CD4-positive, alpha-beta T cell (primary cell): ENCODE results near the gene LGR4. TPM values are rescaled to one million over a fixed set of nuclear protein-coding genes. Genes with fewer than 3 reads are reported as not detected.

Experiments used
- ATAC-seq: fragments of 200-7000 bp; cut with Tn5 transposase; one replicate; pipeline ENCODE4 v1.10.0; 2022; ENCODE audit warnings: mild to moderate bottlenecking; ENCODE audit not compliant: poor library complexity
- CTCF ChIA-PET: fragments of 350-600 bp; sonication (Branson Sonifier 250); formaldehyde crosslinking; loops from one replicate; lab custom pipeline; 2021; ENCODE audit warnings: antibody characterized with exemption, inconsistent platforms; lab: Charles Lee
- POLR2A ChIA-PET: fragments of 350-600 bp; sonication (Branson Sonifier 250); formaldehyde crosslinking; loops from one replicate; lab custom pipeline; 2021; ENCODE audit warnings: antibody characterized with exemption, inconsistent platforms; lab: Charles Lee
- DNase-seq, 14 experiments: peaks; one replicate each; pipeline ENCODE4 v3.0.0-alpha.2; 2013 to 2020; ENCODE audit warnings: mixed read lengths in 2 of 14
- H3K27ac ChIP-seq, 2 donors: one replicate each; pipeline versions ENCODE4 v1.5.1 to v1.7.0; 2013; ENCODE audit warnings: low read length in 2 of 2, low read depth in 1 of 2, mild to moderate bottlenecking in 1 of 2
- H3K27me3 ChIP-seq, 2 experiments: 1 replicate in 1 of 2; 2 replicates in 1 of 2; pipeline versions ENCODE4 v1.6.1 to v1.7.0; 2013; ENCODE audit warnings: low read length in 2 of 2, control low read depth in 1 of 2, mild to moderate bottlenecking in 1 of 2, moderate library complexity in 1 of 2; ENCODE audit not compliant: insufficient read depth in 2 of 2, control insufficient read depth in 1 of 2
- H3K36me3 ChIP-seq: one replicate; pipeline ENCODE4 v1.6.1; 2013; ENCODE audit warnings: low read length, control low read depth; ENCODE audit not compliant: insufficient read depth
- H3K4me1 ChIP-seq: one replicate; pipeline ENCODE4 v1.6.1; 2013; ENCODE audit warnings: low read length, control low read depth; ENCODE audit not compliant: insufficient read depth
- H3K4me3 ChIP-seq: one replicate; pipeline ENCODE4 v1.5.1; 2013; ENCODE audit warnings: mild to moderate bottlenecking, low read length, moderate library complexity
- H3K9me3 ChIP-seq, 2 experiments: 1 replicate in 1 of 2; 2 replicates in 1 of 2; pipeline versions ENCODE4 v1.6.1 to v1.7.0; 2013; ENCODE audit warnings: low read length in 2 of 2, mild to moderate bottlenecking in 2 of 2, control low read depth in 1 of 2, moderate library complexity in 1 of 2; ENCODE audit not compliant: control insufficient read depth in 1 of 2, insufficient read depth in 1 of 2
- H3K27ac Mint-ChIP-seq: one replicate; pipeline ENCODE4 v1.8.0; 2020; ENCODE audit warnings: mixed read lengths
- H3K27me3 Mint-ChIP-seq: one replicate; pipeline ENCODE4 v1.8.0; 2021; ENCODE audit warnings: mixed read lengths
- H3K36me3 Mint-ChIP-seq: one replicate; pipeline ENCODE4 v1.8.0; 2021; ENCODE audit warnings: low read depth, mixed read lengths
- H3K4me1 Mint-ChIP-seq: one replicate; pipeline ENCODE4 v1.8.0; 2021; ENCODE audit warnings: low read depth, mixed read lengths
- H3K4me3 Mint-ChIP-seq: one replicate; pipeline ENCODE4 v1.8.0; 2020; ENCODE audit warnings: mild to moderate bottlenecking, mixed read lengths
- H3K9me3 Mint-ChIP-seq: one replicate; pipeline ENCODE4 v1.8.0; 2020; ENCODE audit warnings: mixed read lengths
- CTCF ChIP-seq: fragments of 200-600 bp; IDR thresholded peaks from one replicate; pipeline ENCODE4 v1.8.0; 2022; ENCODE audit warnings: antibody characterized with exemption, mild to moderate bottlenecking
- intact Hi-C, 2 experiments: fragments of 100-400 bp; cut with DNase I in 1 of 2; cut with micrococcal nuclease in 1 of 2; formaldehyde crosslinking; loops; one replicate each; pipeline versions ENCODE4 v1.15.1 to v1.9.0; 2023 to 2025; cut with DNase I, micrococcal nuclease
- total RNA-seq, 174 experiments: library from RNA in 2 of 174; stranded (reverse) in 2 of 174; gene quantifications; one replicate each; pipeline ENCODE4 v1.2.3 and lab custom pipeline; 2021 to 2026

The LGR4 gene
- total RNA-seq, 2 experiments from 2014 or later = 0.69 to 0.87 TPM

GRCh38 chr11:27416568-27417176 lies 55.9 kb downstream of the LGR4 start:
- Histone ChIP-seq H3K27me3 (peaks cover 0 to 4% of the 10 kb centered on the region in 2 experiments), H3K9me3 (no peaks in the 10 kb centered on the region), H3K27ac (no peak overlapping the region), H3K36me3 (no peaks in the 10 kb centered on the region), H3K4me1 (no peaks in the 10 kb centered on the region), H3K4me3 (no peak overlapping the region)
- Mint-ChIP-seq H3K4me1 (no peaks in the 10 kb centered on the region), H3K27me3 (peaks cover 12% of the 10 kb centered on the region), H3K4me3 (no peak overlapping the region), H3K27ac (no peak overlapping the region), H3K9me3 (no peaks in the 10 kb centered on the region), H3K36me3 (no peaks in the 10 kb centered on the region)
- intact Hi-C loops = no loop called here
- DNase-seq = no peak
- ChIA-PET POLR2A (no interaction called here), CTCF (no interaction called here)
- no peak for TF ChIP-seq CTCF
- ATAC-seq = no peak

- ATAC-seq = no peak
- H3K27ac ChIP-seq = no peak overlapping the region
- H3K4me1 ChIP-seq = no peaks in the 10 kb centered on the region
- intact Hi-C loops = no loop called here
- Mint-ChIP-seq H3K4me3 (no peak overlapping the region), H3K27ac (no peak overlapping the region), H3K4me1 (no peaks in the 10 kb centered on the region), H3K27me3 (peaks cover 12% of the 10 kb centered on the region), H3K9me3 (no peaks in the 10 kb centered on the region), H3K36me3 (no peaks in the 10 kb centered on the region)
- ChIA-PET CTCF (no interaction called here), POLR2A (no interaction called here)
- H3K9me3 ChIP-seq = no peaks in the 10 kb centered on the region
- H3K4me3 ChIP-seq = no peak overlapping the region
- no peaks in the 10 kb centered on the region for H3K36me3 ChIP-seq
- peaks cover 0 to 4% of the 10 kb centered on the region in 2 experiments for H3K27me3 ChIP-seq
- TF ChIP-seq CTCF = no peak
- DNase-seq = no peak
These were observed 57.9 kb downstream of the LGR4 start for GRCh38 chr11:27414644-27415043.

GRCh38 chr11:27413218-27413617 lies 59.4 kb downstream of the LGR4 start:
- Histone ChIP-seq H3K4me3 (no peak overlapping the region), H3K36me3 (no peaks in the 10 kb centered on the region), H3K4me1 (no peaks in the 10 kb centered on the region), H3K27me3 (peaks cover 0 to 4% of the 10 kb centered on the region in 2 experiments), H3K27ac (no peak overlapping the region), H3K9me3 (no peaks in the 10 kb centered on the region)
- no peak for TF ChIP-seq CTCF
- H3K27ac Mint-ChIP-seq = no peak overlapping the region
- H3K27me3 Mint-ChIP-seq = peaks cover 12% of the 10 kb centered on the region
- ChIA-PET CTCF (no interaction called here), POLR2A (no interaction called here)
- no peaks in the 10 kb centered on the region for H3K9me3 Mint-ChIP-seq
- DNase-seq = no peak
- no peak overlapping the region for H3K4me3 Mint-ChIP-seq
- no peaks in the 10 kb centered on the region for H3K36me3 Mint-ChIP-seq
- H3K4me1 Mint-ChIP-seq = no peaks in the 10 kb centered on the region
- intact Hi-C loops = no loop called here
- ATAC-seq = no peak
